GM23338 (cell line): ENCODE measurements around the gene CTNNAL1. TPM values are rescaled to one million over a fixed set of nuclear protein-coding genes. Genes with fewer than 3 reads are reported as not detected.

ENCODE experiments used
- ATAC-seq: fragments of 200-7000 bp; cut with Tn5 transposase; 3 replicates; pipeline ENCODE4 v1.9.1; 2020
- DNase-seq: peaks from one replicate; pipeline ENCODE4 v3.0.0-alpha.2; 2015; ENCODE audit warnings: low spot score
- H2AFZ ChIP-seq: fragments of 200-600 bp; sonication (generic); 2 replicates; pipeline ENCODE4 v1.8.0; 2016; ENCODE audit warnings: antibody characterized with exemption, mild to moderate bottlenecking, moderate library complexity
- H3F3A ChIP-seq: fragments of 200-600 bp; sonication (generic); replicated peaks from 2 replicates; pipeline ENCODE4 v1.8.0; 2017; ENCODE audit warnings: antibody characterized with exemption, mixed run types, low read depth
- H3K27ac ChIP-seq: fragments of 200-600 bp; sonication (generic); 2 replicates; pipeline ENCODE4 v1.6.1; 2016; ENCODE audit warnings: low read depth
- H3K27me3 ChIP-seq: fragments of 200-600 bp; sonication (generic); 2 replicates; pipeline ENCODE4 v1.8.0; 2016; ENCODE audit warnings: mild to moderate bottlenecking, mixed run types, moderate library complexity; ENCODE audit not compliant: insufficient read depth
- H3K36me3 ChIP-seq: fragments of 200-600 bp; sonication (generic); 2 replicates; pipeline ENCODE4 v1.8.0; 2016; ENCODE audit warnings: mild to moderate bottlenecking; ENCODE audit not compliant: insufficient read depth
- H3K4me1 ChIP-seq: fragments of 200-600 bp; sonication (generic); 2 replicates; pipeline ENCODE4 v1.8.0; 2016; ENCODE audit warnings: mild to moderate bottlenecking, moderate library complexity; ENCODE audit not compliant: insufficient read depth
- H3K4me2 ChIP-seq: fragments of 200-600 bp; sonication (generic); 2 replicates; pipeline ENCODE4 v1.7.1; 2017; ENCODE audit warnings: mixed run types
- H3K4me3 ChIP-seq: fragments of 200-600 bp; sonication (generic); 2 replicates; pipeline ENCODE4 v1.6.1; 2016; ENCODE audit warnings: mixed run types
- H3K79me2 ChIP-seq: fragments of 200-600 bp; sonication (generic); replicated peaks from 2 replicates; pipeline ENCODE4 v1.8.0; 2017; ENCODE audit warnings: mild to moderate bottlenecking; ENCODE audit not compliant: insufficient read depth
- H3K9me2 ChIP-seq: fragments of 200-600 bp; sonication (generic); 2 replicates; pipeline ENCODE4 v1.8.0; 2017; ENCODE audit not compliant: insufficient read depth
- H4K20me1 ChIP-seq: fragments of 200-600 bp; sonication (generic); replicated peaks from 2 replicates; pipeline ENCODE4 v1.8.0; 2017; ENCODE audit warnings: mild to moderate bottlenecking; ENCODE audit not compliant: insufficient read depth
- H3K27ac Mint-ChIP-seq: 2 replicates; pipeline ENCODE4 v1.8.0; 2020; ENCODE audit warnings: inconsistent platforms, mild to moderate bottlenecking, moderate library complexity, mixed read lengths
- H3K27me3 Mint-ChIP-seq: 3 replicates; pipeline ENCODE4 v1.8.0; 2022; ENCODE audit warnings: low read depth, mild to moderate bottlenecking, moderate library complexity, mixed read lengths, inconsistent platforms; ENCODE audit not compliant: insufficient read depth, poor library complexity
- H3K36me3 Mint-ChIP-seq: 3 replicates; pipeline ENCODE4 v1.8.0; 2021; ENCODE audit warnings: low read depth, mild to moderate bottlenecking, inconsistent platforms, moderate library complexity, mixed read lengths
- H3K4me1 Mint-ChIP-seq: 3 replicates; pipeline ENCODE4 v1.8.0; 2020; ENCODE audit warnings: mild to moderate bottlenecking, inconsistent platforms, mixed read lengths
- H3K4me3 Mint-ChIP-seq: 3 replicates; pipeline ENCODE4 v1.8.0; 2021; ENCODE audit warnings: moderate library complexity, mild to moderate bottlenecking, inconsistent platforms, mixed read lengths
- H3K9me3 Mint-ChIP-seq: 3 replicates; pipeline ENCODE4 v1.8.0; 2020; ENCODE audit warnings: moderate library complexity, mild to moderate bottlenecking, inconsistent platforms, mixed read lengths
- CREB1 ChIP-seq: fragments of 250-450 bp; sonication (Bioruptor Pico); IDR thresholded peaks from 2 replicates; pipeline ENCODE4 v1.5.0; 2020; ENCODE audit warnings: low read depth, mild to moderate bottlenecking, moderate library complexity
- EZH2 ChIP-seq: fragments of 200-600 bp; sonication (generic); IDR thresholded peaks from one replicate; pipeline ENCODE4 v1.8.0; 2017; ENCODE audit warnings: antibody characterized with exemption, mild to moderate bottlenecking, low read depth; ENCODE audit not compliant: unreplicated experiment
- EZH2phosphoT487 ChIP-seq: fragments of 200-600 bp; sonication (generic); IDR thresholded peaks from one replicate; pipeline ENCODE4 v1.8.1; 2018; ENCODE audit warnings: antibody characterized with exemption; ENCODE audit not compliant: unreplicated experiment
- JUNB ChIP-seq: IDR thresholded peaks from one replicate; pipeline ENCODE4 v1.6.1; 2016; ENCODE audit warnings: antibody characterized with exemption; ENCODE audit not compliant: unreplicated experiment
- NANOG ChIP-seq: IDR thresholded peaks from 2 replicates; pipeline ENCODE4 v1.6.1; 2016; ENCODE audit warnings: antibody characterized with exemption, borderline replicate concordance
- POLR2AphosphoS5 ChIP-seq: IDR thresholded peaks from 2 replicates; pipeline ENCODE4 v1.6.1; 2016; ENCODE audit warnings: antibody characterized with exemption, low read depth
- REST ChIP-seq: IDR thresholded peaks from one replicate; pipeline ENCODE4 v1.6.1; 2018; ENCODE audit warnings: antibody characterized with exemption; ENCODE audit not compliant: unreplicated experiment
- STAT1 ChIP-seq: IDR thresholded peaks from one replicate; pipeline ENCODE4 v1.6.1; 2016; ENCODE audit warnings: antibody characterized with exemption; ENCODE audit not compliant: unreplicated experiment
- ZNF114 ChIP-seq: fragments of 250-450 bp; sonication (Bioruptor Pico); IDR thresholded peaks from 2 replicates; pipeline ENCODE4 v1.5.0; 2020; ENCODE audit warnings: mild to moderate bottlenecking, moderate library complexity
- ZNF331 ChIP-seq: fragments of 250-450 bp; sonication (Bioruptor Pico); IDR thresholded peaks from 2 replicates; pipeline ENCODE4 v1.5.0; 2020; ENCODE audit warnings: low read depth, mild to moderate bottlenecking, moderate library complexity
- polyA plus RNA-seq: library from polyadenylated mRNA; unstranded; fragments of >200 nt; fragmentation: Nextera tagmentation; extraction: Ambion mirVana; gene quantifications from 2 replicates; pipeline ENCODE4 v1.2.1, GENCODE V29; 2016
- total RNA-seq: library from RNA; depleted of rRNA; stranded (reverse); fragments of >200 nt; shearing (Covaris generic); gene quantifications from 2 replicates; pipeline ENCODE4 v1.2.3, GENCODE V29; 2014
- TF ChIP-seq, protein P1 (sequence below): IDR thresholded peaks from 2 replicates; pipeline ENCODE4 v1.6.1; 2016; ENCODE audit warnings: antibody characterized with exemption
- TF ChIP-seq, protein P2 (sequence below): fragments of 250-450 bp; sonication (Bioruptor Pico); IDR thresholded peaks from 2 replicates; pipeline ENCODE4 v1.5.0; 2020; ENCODE audit warnings: mild to moderate bottlenecking, moderate library complexity
- TF ChIP-seq, protein P3 (sequence below), 2 experiments: fragments of 200-600 bp in 1 of 2; sonication (generic) in 1 of 2; conservative IDR thresholded peaks; 2 replicates each; pipeline versions ENCODE4 v1.5.1 to v1.6.1; 2016 to 2017; ENCODE audit warnings: antibody characterized with exemption in 2 of 2, low read depth in 2 of 2, mild to moderate bottlenecking in 2 of 2, moderate library complexity in 1 of 2

CTNNAL1 gene
- total and polyA plus RNA-seq, 2 experiments from 2014 or later, result 63.0 to 211 TPM

- Mint-ChIP-seq H3K36me3 (peaks cover 44% of the 10 kb centered on the region), H3K9me3 (no peaks in the 10 kb centered on the region), H3K27me3 (no peaks in the 10 kb centered on the region), H3K4me3 (no peak overlapping the region), H3K27ac (no peak overlapping the region), H3K4me1 (no peaks in the 10 kb centered on the region)
- ATAC-seq (no peak), DNase-seq (no peak)
- H2AFZ ChIP-seq, result no peak overlapping the region
- no peaks in the 10 kb centered on the region for H3K27me3 ChIP-seq
- H3K79me2 ChIP-seq, result peaks cover 7% of the 10 kb centered on the region
- H3F3A ChIP-seq, result no peaks in the 10 kb centered on the region
- H3K36me3 ChIP-seq, result peaks cover 26% of the 10 kb centered on the region; the same call in 1 of the 2 replicates
- H3K4me3 ChIP-seq, result no peak overlapping the region
- peaks cover 12% of the 10 kb centered on the region; the same call in 1 of the 2 replicates for H4K20me1 ChIP-seq
- no peak overlapping the region; the same call in 1 of the 2 replicates for H3K27ac ChIP-seq
- no peak for TF ChIP-seq NANOG
- no peak for TF ChIP-seq CREB1
- TF ChIP-seq, protein P1, sequence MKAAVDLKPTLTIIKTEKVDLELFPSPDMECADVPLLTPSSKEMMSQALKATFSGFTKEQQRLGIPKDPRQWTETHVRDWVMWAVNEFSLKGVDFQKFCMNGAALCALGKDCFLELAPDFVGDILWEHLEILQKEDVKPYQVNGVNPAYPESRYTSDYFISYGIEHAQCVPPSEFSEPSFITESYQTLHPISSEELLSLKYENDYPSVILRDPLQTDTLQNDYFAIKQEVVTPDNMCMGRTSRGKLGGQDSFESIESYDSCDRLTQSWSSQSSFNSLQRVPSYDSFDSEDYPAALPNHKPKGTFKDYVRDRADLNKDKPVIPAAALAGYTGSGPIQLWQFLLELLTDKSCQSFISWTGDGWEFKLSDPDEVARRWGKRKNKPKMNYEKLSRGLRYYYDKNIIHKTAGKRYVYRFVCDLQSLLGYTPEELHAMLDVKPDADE, result no peak
- TF ChIP-seq EZH2, result no peak
- TF ChIP-seq POLR2AphosphoS5, result no peak
- no peak for TF ChIP-seq STAT1
- TF ChIP-seq REST, result no peak
- TF ChIP-seq ZNF331, result no peak
- TF ChIP-seq, protein P2, sequence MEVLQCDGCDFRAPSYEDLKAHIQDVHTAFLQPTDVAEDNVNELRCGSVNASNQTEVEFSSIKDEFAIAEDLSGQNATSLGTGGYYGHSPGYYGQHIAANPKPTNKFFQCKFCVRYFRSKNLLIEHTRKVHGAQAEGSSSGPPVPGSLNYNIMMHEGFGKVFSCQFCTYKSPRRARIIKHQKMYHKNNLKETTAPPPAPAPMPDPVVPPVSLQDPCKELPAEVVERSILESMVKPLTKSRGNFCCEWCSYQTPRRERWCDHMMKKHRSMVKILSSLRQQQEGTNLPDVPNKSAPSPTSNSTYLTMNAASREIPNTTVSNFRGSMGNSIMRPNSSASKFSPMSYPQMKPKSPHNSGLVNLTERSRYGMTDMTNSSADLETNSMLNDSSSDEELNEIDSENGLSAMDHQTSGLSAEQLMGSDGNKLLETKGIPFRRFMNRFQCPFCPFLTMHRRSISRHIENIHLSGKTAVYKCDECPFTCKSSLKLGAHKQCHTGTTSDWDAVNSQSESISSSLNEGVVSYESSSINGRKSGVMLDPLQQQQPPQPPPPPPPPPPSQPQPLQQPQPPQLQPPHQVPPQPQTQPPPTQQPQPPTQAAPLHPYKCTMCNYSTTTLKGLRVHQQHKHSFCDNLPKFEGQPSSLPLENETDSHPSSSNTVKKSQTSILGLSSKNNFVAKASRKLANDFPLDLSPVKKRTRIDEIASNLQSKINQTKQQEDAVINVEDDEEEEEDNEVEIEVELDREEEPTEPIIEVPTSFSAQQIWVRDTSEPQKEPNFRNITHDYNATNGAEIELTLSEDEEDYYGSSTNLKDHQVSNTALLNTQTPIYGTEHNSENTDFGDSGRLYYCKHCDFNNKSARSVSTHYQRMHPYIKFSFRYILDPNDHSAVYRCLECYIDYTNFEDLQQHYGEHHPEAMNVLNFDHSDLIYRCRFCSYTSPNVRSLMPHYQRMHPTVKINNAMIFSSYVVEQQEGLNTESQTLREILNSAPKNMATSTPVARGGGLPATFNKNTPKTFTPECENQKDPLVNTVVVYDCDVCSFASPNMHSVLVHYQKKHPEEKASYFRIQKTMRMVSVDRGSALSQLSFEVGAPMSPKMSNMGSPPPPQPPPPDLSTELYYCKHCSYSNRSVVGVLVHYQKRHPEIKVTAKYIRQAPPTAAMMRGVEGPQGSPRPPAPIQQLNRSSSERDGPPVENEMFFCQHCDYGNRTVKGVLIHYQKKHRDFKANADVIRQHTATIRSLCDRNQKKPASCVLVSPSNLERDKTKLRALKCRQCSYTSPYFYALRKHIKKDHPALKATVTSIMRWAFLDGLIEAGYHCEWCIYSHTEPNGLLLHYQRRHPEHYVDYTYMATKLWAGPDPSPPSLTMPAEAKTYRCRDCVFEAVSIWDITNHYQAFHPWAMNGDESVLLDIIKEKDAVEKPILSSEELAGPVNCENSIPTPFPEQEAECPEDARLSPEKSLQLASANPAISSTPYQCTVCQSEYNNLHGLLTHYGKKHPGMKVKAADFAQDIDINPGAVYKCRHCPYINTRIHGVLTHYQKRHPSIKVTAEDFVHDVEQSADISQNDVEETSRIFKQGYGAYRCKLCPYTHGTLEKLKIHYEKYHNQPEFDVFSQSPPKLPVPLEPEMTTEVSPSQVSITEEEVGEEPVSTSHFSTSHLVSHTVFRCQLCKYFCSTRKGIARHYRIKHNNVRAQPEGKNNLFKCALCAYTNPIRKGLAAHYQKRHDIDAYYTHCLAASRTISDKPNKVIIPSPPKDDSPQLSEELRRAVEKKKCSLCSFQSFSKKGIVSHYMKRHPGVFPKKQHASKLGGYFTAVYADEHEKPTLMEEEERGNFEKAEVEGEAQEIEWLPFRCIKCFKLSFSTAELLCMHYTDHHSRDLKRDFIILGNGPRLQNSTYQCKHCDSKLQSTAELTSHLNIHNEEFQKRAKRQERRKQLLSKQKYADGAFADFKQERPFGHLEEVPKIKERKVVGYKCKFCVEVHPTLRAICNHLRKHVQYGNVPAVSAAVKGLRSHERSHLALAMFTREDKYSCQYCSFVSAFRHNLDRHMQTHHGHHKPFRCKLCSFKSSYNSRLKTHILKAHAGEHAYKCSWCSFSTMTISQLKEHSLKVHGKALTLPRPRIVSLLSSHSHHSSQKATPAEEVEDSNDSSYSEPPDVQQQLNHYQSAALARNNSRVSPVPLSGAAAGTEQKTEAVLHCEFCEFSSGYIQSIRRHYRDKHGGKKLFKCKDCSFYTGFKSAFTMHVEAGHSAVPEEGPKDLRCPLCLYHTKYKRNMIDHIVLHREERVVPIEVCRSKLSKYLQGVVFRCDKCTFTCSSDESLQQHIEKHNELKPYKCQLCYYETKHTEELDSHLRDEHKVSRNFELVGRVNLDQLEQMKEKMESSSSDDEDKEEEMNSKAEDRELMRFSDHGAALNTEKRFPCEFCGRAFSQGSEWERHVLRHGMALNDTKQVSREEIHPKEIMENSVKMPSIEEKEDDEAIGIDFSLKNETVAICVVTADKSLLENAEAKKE (CRISPR knock-in tag), result no peak
- no peak for TF ChIP-seq JUNB
- no peak for TF ChIP-seq ZNF114
- TF ChIP-seq, protein P3, sequence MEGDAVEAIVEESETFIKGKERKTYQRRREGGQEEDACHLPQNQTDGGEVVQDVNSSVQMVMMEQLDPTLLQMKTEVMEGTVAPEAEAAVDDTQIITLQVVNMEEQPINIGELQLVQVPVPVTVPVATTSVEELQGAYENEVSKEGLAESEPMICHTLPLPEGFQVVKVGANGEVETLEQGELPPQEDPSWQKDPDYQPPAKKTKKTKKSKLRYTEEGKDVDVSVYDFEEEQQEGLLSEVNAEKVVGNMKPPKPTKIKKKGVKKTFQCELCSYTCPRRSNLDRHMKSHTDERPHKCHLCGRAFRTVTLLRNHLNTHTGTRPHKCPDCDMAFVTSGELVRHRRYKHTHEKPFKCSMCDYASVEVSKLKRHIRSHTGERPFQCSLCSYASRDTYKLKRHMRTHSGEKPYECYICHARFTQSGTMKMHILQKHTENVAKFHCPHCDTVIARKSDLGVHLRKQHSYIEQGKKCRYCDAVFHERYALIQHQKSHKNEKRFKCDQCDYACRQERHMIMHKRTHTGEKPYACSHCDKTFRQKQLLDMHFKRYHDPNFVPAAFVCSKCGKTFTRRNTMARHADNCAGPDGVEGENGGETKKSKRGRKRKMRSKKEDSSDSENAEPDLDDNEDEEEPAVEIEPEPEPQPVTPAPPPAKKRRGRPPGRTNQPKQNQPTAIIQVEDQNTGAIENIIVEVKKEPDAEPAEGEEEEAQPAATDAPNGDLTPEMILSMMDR (conservative IDR thresholded peaks at IDR 0.05; ENCODE audit: low read depth in 2 of 2), result no peak
- no peak for TF ChIP-seq EZH2phosphoT487
- H3K4me1 ChIP-seq, result no peaks in the 10 kb centered on the region
- H3K4me2 ChIP-seq, result no peak overlapping the region
- no peaks in the 10 kb centered on the region for H3K9me2 ChIP-seq
Observed at GRCh38 chr9:109033941-109034700, 20.8 kb upstream of the CTNNAL1 start.
